Liver (tissue), 3 donors: ENCODE data around the gene CLIC1.

ENCODE experiments used
- CTCF ChIP-seq: fragments of 150-350 bp; IDR thresholded peaks from 2 replicates; pipeline ENCODE4 v1.5.1; 2017; ENCODE audit warnings: improper control_type of control experiment, low read depth, low read length; ENCODE audit not compliant: missing input control
- EGR1 ChIP-seq, 2 donors: IDR thresholded peaks; 2 replicates each; pipeline ENCODE4 v1.6.1; 2016 to 2018; ENCODE audit warnings: antibody characterized with exemption in 2 of 2, low read depth in 2 of 2
- REST ChIP-seq: IDR thresholded peaks from 2 replicates; pipeline ENCODE4 v1.6.1; 2016; ENCODE audit warnings: antibody characterized with exemption, mild to moderate bottlenecking
- YY1 ChIP-seq: IDR thresholded peaks from 2 replicates; pipeline ENCODE4 v1.6.1; 2016; ENCODE audit warnings: antibody characterized with exemption, mild to moderate bottlenecking
- donor health status: healthy.
- donor health status: healthy.

- TF ChIP-seq CTCF (peak; percentile 18), YY1 (no peak), REST (no peak), EGR1 (IDR thresholded peaks at IDR 0.05; ENCODE audit: low read depth in 2 of 2) (no peak)
These were observed 18.7 kb downstream of the CLIC1 start for GRCh38 chr6:31717499-31718222.
